A204.1 (cell line): ENCODE results near the gene ANGEL2.
"Not testable (repeated sequence)": the region's sequence is repeated elsewhere in the genome, so short reads cannot be mapped to it uniquely, and the experiment has no call there.

Experiments used
- FAIRE-seq: peaks from 2 replicates; lab custom pipeline; 2012; peaks lifted over from hg19 to GRCh38; lab: Jason Lieb, UNC

The ANGEL2 gene

DNA sequence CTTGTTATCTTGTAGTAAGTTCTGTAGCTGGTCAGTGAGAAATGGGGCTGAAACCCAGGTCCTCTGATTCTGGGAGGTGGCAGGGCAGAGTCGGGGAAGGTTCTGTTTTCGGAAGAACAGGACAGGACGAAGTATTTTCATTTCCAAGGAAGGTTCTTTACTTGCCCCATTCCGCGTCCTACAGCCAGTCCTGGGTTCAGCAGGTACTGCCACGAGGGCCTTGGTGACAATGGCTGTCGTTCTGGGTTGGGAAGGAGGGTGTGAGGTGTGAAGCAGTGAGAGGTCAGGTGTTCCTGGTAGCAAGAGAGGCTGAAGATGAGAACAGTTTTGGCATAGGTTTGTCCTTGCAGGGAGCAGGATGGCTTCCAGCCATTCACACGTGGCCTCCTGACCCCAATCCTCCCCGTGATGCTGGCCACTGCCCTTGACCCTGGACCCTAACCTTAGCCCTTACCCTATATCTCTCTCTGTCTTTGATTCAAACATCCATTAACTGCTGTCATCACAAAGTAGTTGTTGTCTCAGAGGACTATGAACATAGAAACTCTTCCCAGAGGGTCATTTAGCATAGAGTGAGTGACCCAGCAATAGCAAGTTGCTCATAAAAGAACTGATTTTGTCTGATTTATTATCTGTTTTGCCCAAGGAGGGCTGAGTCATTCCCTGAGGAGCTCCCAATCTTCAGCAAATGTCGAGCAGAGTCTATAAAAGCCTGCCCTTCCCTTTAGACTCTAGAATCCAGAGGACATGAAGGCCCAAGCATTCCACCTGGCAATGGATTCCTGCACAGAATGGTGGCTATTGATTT lies 40.4 kb downstream of the ANGEL2 start:
- no peak for FAIRE-seq

DNA sequence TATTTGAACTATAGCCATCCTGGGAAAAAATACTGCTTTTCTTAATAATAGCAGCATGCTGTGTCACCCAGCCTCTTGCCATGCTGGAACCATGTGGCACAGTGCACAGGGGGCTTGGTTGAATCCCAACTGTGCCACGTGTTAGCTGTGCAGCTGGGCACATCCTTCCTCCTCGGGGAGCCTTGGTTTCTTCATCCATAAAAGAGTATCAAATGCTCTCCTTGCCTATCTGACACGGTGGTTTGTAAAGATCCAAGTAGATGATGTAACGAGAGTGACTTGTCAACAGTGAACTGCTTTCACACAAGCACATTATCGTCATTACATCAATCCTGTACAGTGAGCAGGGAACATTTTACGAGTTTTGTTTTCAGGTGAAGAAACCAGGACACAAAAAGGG lies 41.0 kb downstream of the ANGEL2 start:
- FAIRE-seq = no peak

DNA sequence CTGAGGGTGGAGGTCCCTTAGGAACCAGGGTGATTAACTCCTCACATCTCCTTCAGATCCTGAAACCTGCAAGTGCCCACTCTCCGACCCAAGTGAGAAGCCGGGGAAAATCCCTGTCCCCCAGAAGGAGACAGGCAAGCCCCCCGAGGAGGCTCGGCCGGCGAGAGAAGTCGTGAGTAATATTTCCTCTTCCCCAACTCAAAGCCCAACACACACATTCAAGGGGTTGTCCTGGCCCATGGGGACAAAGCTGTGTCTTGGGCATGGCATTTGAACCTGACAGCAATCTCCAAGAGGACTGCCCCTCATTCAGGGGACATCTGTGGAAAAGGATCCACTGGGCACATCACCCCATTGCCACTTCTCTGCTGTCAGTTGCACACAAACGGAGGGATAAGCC lies 41.8 kb downstream of the ANGEL2 start:
- no peak for FAIRE-seq

DNA sequence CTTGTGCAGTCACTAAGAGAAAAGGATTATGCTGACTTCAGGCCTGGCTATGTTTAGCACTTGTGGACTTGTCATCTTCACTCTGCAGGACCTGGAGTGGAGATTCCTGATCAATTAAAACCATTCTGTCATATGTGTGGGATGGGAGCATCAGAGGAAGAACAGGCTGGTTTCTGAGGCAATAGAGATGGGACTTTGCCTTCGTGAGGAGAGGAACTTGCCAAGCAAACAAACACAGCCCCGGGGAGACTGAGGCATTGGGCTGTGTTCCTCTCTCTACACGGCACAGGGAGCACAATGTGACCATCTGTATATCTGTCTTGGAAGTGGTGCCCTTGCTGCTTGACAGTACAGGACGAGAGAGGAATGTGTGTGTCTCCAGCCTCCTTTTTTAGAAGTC lies 42.2 kb downstream of the ANGEL2 start:
- FAIRE-seq = no peak

DNA sequence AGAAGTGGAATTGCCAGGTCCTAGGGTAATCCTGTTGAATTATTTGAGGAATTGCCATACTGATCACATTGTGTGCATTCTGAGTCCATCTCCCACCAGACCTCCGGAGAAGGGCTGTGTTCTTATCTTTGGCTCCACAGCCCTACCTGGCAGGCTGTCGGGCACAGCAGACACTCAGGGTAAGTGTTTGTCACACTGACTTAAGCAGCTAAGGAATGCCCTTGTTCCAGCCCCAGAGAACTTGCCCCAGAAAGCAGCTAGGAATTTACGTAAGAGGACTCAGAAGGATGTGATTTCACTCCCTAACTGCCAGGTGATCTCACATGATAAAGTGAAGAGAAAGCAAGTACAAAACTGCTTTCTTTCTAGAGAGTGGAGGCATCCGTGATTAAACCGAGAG lies 44.4 kb downstream of the ANGEL2 start:
- no peak for FAIRE-seq

GRCh38 chr1:212970085-212970484 lies 45.6 kb downstream of the ANGEL2 start:
- no peak for FAIRE-seq

DNA sequence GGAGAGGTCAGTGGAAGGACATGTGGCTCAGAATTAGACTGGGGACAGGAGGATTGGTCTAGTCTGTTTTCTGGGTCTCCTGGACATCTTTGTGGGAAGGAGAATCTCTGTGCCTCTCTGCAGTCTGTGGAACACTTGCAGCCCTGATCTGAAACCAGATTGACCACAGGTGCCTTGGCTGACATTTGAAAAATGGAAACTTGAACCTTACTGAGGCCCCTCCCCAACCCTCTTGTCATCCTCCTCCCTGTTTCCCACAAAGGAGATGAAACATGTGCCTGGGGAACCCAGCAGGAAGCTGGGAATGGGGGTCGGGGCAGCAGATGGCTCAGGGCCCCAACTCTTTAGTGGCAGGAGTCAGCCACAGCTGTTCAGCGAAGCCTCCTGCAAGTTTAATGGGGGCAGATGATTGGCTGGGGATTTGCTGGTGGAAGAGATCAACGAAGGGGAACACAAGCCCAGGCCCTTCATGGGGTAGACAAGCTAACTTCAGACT lies 47.3 kb downstream of the ANGEL2 start:
- no peak for FAIRE-seq

DNA sequence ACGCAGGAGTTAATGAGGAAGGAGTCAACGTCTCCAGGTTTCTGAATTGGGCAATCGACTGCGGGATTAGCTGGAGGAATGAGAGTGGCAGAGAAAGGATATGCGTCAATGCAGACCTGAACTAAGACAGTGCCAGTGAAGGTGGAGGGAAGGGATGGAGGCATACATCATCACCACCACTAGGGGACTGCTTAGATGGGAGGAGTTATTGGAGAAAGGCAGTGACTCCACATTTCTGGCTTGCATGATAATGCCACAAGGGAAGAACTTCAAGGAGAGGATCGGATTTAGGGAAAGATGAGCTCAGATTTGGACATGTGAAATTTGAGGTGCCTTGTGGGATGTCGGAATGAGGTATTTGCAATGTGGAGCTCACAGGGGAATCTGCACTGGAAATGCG lies 47.9 kb downstream of the ANGEL2 start:
- FAIRE-seq = no peak

DNA sequence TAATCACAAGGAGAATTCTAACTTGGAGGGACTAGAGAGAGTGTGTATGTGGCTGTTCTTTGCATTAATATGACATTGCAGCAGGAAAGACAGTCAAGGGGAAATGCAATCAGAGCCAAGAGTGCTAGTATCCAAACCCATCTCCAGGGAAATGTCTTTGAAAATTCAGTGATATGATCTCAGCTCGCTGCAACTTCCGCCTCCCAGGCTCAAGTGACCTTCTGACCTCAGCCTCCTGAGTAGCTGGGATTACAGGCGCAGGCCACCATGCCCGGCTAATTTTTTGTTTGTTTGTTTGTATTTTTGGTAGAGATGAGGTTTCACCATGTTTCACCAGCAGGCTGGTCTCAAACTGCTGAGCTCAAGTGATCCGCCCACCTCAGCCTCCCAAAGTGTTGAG lies 49.1 kb downstream of the ANGEL2 start:
- FAIRE-seq = no peak

GRCh38 chr1:212964993-212965392 lies 50.7 kb downstream of the ANGEL2 start:
- not testable (repeated sequence) for FAIRE-seq

DNA sequence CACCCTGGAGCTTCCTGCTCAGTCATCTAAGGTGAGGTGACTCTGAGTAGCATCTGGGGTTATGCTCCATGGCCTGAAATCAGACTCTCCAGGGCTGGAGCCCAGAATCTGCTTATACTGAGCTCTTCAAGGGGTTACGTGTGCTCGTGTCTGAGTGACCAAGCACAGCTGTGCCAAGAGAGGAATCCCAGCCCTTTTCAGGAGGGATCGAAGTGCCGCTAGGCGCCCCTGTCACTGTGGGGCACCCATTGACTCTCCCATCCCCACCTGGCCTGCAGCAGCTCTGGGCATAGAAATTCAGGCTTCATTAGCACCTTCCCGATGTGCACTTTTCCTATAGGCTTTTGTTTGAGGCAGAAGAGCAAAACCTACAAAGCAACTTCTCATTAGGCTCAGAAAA lies 51.6 kb downstream of the ANGEL2 start:
- no peak for FAIRE-seq

DNA sequence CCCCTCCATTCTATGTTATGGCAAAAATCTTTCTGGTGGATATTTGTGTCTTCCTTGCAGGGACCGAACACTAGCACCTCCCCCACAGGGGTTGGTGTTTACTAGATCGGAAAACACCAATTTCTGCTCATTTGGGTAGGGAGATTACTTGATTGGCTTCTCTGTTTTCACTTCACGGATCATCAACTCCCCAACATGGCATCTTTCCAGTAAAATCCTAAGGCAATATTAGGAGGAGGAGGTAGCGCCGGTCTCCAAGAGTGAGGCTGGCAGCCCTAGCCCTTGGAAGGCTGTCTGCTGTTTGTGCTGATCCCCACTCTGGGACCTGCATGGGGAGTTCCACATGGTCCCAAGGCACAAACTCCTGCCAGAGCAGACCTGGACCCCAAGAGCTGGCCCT lies 53.2 kb downstream of the ANGEL2 start:
- no peak for FAIRE-seq

- no peak for FAIRE-seq
These were observed 54.7 kb downstream of the ANGEL2 start for GRCh38 chr1:212960932-212961331.

DNA sequence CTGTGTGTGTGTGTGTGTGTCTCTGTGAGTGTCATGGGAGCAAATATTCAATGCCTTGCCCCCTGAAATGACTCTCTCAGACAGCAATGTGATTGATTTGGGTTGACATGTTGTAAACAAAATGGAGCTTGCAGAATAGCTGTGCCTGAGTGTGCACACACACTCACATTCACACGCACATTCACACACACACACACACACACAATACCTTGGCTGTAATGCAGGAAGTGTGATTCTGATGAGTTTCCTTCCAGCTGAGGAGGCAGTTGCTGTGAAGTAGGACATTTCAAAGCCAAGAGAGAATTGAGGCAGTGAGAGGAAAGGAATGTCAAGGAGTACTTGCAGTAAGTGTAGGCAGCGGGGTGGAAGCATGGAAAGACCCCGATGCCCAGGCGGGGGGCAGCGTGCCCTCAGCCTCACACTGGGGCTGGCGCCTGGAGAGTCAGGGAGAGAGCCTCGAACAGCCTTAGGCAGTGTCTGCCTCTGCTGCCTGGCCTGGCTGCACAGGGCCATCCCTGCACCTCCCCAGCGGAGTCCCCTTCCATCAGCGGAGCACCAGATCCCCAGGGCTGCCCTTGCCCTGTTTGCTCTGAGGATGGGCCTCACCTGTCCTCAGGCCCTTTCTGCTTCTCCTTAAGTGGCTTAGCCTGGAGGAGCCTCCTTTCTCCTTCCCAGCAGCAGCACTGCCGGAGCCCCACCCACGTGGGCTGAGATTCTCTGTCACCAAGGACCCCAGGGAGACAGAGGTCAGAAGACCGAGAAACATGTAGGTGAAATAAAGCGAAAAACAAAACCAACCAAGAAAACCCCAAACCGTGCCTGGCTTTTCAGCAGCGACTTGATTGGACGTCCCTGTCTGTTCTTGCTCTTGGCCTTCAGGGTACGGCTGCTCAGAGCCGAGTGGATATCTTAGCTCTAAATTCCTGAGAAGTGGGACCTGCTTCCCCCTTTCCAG lies 56.1 kb downstream of the ANGEL2 start:
- no peak for FAIRE-seq

DNA sequence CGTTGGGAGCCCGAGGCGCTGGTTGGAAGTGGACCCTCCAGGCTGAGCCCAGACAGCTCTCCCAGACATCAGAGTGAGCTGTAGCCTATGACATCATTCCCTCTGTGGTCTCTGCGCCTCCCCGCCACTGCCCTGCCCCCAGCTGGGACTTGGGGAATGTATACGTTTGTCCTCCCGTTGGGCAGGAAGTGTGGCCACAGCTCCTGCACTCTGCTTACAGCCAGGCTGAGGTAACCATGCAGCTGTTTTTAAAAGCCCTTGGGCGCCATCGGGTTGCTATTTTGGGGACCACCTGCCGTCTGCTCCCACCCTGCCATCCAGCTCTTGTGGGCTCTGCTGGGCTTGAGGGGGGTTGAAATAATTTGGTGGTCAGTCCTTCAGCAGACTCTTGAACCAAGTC lies 57.5 kb downstream of the ANGEL2 start:
- FAIRE-seq = no peak

- no peak for FAIRE-seq
These were observed 58.1 kb downstream of the ANGEL2 start for GRCh38 chr1:212957546-212957945.

- FAIRE-seq = no peak
These were observed 59.6 kb downstream of the ANGEL2 start for GRCh38 chr1:212955961-212956620.

- FAIRE-seq = no peak
These were observed 60.6 kb downstream of the ANGEL2 start for GRCh38 chr1:212955098-212955497.

- no peak for FAIRE-seq
These were observed 61.2 kb downstream of the ANGEL2 start for GRCh38 chr1:212954514-212954913.

DNA sequence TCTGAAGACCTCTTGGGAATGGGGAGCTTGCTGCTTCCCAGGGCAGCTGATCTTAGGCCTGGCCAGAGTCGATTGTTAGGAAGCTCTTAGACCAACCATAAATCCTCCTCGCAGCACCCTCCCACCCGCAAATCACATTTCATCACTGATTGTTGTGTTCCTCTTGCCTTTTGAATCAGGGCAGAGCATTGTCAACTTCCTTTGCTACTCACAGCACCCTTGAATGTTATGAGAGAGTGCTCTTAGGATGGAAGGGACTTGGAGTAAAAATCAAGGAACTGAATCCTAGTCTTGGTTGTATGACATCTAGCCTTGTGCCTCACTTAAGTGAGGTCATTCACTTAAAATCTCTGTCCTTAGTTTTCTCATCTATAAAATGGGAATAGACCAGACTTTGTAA lies 62.3 kb downstream of the ANGEL2 start:
- no peak for FAIRE-seq

GRCh38 chr1:212952641-212952976 lies 63.1 kb downstream of the ANGEL2 start:
- no peak for FAIRE-seq

- FAIRE-seq = no peak
These were observed 63.6 kb downstream of the ANGEL2 start for GRCh38 chr1:212951947-212952640.
